SU-DHL-6 (cell line): ENCODE results near the gene YIF1A.

Experiments used
- EZH2phosphoT487 ChIP-seq: fragments of 200-600 bp; sonication (generic), shearing (Covaris generic); conservative IDR thresholded peaks from 2 replicates; pipeline ENCODE4 v1.6.1; 2018; ENCODE audit warnings: mild to moderate bottlenecking, antibody characterized with exemption, low read length, moderate library complexity, mixed read lengths
- TF ChIP-seq, protein P1 (sequence below): fragments of 200-600 bp; sonication (generic); IDR thresholded peaks from one replicate; pipeline ENCODE4 v1.5.1; 2017; ENCODE audit warnings: antibody characterized with exemption, mild to moderate bottlenecking, low read length, moderate library complexity; ENCODE audit not compliant: insufficient read depth, poor library complexity, severe bottlenecking

DNA sequence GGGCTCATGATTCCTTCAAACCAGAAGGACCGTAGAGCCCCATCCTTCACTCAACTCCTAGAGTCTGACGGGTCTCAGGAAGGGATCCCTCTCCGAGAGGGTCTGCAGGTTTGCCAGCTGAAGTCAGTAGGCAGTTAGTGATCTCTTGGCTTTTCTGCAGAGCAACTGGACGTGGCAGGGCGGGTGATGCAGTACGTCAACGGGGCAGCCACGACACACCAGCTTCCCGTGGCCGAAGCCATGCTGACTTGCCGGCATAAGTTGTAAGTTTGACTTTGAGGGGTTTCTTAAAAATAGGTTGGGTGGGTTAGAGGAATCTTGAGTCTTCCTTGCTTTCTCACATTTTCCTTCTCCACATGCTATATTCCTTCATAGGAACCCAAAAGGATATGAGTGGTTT, 53.8 kb downstream of the YIF1A start:
- TF ChIP-seq, protein P1, sequence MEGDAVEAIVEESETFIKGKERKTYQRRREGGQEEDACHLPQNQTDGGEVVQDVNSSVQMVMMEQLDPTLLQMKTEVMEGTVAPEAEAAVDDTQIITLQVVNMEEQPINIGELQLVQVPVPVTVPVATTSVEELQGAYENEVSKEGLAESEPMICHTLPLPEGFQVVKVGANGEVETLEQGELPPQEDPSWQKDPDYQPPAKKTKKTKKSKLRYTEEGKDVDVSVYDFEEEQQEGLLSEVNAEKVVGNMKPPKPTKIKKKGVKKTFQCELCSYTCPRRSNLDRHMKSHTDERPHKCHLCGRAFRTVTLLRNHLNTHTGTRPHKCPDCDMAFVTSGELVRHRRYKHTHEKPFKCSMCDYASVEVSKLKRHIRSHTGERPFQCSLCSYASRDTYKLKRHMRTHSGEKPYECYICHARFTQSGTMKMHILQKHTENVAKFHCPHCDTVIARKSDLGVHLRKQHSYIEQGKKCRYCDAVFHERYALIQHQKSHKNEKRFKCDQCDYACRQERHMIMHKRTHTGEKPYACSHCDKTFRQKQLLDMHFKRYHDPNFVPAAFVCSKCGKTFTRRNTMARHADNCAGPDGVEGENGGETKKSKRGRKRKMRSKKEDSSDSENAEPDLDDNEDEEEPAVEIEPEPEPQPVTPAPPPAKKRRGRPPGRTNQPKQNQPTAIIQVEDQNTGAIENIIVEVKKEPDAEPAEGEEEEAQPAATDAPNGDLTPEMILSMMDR, result no peak
- no peak for TF ChIP-seq EZH2phosphoT487
